Measurements from ENCODE around the gene CLDN20. TPM values are rescaled to one million over a fixed set of nuclear protein-coding genes. Genes with fewer than 3 reads are reported as not detected.

The CLDN20 gene
- total RNA-seq, 3 donors from 2014 or later: not detected

DNA sequence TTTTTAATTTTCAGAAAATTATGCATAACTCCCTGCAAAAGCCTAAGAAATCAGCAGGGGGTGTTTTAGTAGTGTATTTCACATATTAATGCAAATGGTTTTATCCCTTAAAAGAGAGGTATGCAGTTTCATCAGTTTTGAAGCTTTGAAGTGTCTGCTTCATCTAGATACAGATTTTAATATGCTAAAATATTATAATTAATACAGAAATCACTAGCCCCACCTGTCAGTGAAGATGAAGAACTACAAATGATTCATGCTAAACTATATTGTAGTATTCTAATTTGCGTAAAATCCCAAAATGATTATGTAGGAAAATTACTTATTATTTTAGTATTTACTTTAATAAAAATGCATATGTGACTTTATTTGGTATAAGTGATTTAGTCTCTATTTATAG is 53.4 kb downstream of the CLDN20 start:
- DNase-seq (no peak), ATAC-seq (no peak)
- intact Hi-C loops (cut with DNase I, micrococcal nuclease): no loop called here
- TF ChIP-seq, protein P1, sequence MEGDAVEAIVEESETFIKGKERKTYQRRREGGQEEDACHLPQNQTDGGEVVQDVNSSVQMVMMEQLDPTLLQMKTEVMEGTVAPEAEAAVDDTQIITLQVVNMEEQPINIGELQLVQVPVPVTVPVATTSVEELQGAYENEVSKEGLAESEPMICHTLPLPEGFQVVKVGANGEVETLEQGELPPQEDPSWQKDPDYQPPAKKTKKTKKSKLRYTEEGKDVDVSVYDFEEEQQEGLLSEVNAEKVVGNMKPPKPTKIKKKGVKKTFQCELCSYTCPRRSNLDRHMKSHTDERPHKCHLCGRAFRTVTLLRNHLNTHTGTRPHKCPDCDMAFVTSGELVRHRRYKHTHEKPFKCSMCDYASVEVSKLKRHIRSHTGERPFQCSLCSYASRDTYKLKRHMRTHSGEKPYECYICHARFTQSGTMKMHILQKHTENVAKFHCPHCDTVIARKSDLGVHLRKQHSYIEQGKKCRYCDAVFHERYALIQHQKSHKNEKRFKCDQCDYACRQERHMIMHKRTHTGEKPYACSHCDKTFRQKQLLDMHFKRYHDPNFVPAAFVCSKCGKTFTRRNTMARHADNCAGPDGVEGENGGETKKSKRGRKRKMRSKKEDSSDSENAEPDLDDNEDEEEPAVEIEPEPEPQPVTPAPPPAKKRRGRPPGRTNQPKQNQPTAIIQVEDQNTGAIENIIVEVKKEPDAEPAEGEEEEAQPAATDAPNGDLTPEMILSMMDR (IDR thresholded peaks at IDR 0.05): peak; percentile 7
- Histone ChIP-seq H3K4me1 (ENCODE audit: low read depth) (peaks cover 9% of the 10 kb centered on the region), H3K9me3 (no peaks in the 10 kb centered on the region), H3K36me3 (ENCODE audit: low read depth) (no peaks in the 10 kb centered on the region), H3K4me3 (no peak overlapping the region)

DNA sequence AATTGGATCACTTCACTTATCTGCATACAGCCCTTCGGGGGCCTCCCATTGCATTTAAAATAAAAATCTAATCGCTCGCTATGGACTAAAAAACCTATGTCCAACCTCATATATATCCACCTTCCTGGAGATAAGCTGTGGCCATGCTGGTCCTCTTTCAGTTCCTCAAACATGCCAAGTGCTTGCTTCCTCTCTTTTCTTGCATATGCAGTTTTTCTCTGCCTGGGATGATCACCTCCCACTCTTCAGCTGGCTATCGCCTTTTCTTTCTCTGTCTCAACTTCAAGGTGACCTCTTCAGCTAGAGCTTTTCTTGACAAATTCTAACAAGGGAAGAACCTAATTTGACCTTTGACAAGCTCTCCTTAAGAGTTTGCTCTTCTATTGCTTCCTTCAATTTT is 56.1 kb downstream of the CLDN20 start:
- H3K9me3 ChIP-seq: no peaks in the 10 kb centered on the region
- H3K4me3 ChIP-seq: no peak overlapping the region
- H3K36me3 ChIP-seq (ENCODE audit: low read depth): no peaks in the 10 kb centered on the region
- TF ChIP-seq, protein P1 (IDR thresholded peaks at IDR 0.05): no peak
- intact Hi-C loops (cut with DNase I, micrococcal nuclease): loop anchor here in 1 of 2 donors (10.0 kb wide), 1 partner anchor 205 kb away; no protein-coding TSS in a partner anchor
- DNase-seq: no peak
- H3K4me1 ChIP-seq (ENCODE audit: low read depth): peaks cover 4% of the 10 kb centered on the region
- no peak for ATAC-seq

DNA sequence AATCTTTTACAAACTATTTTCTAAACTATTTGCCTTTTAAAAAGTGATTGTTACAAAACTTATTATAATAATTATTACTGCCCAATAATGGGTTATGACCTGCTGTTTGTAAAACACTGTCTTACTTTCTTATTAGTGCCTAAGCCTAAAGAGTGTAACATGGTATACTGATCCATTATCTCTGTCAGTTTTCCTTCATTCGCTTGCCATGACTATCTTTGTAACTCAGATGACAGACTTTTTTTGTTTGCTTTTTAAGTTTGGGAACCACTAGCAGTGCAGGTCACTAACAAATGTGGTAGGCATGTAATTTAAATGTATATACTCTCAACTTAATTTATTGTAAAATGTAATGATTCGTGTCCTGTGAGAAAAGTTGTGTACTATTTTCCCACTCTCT is 60.4 kb downstream of the CLDN20 start:
- H3K9me3 ChIP-seq: no peaks in the 10 kb centered on the region
- no peaks in the 10 kb centered on the region for H3K4me1 ChIP-seq (ENCODE audit: low read depth)
- DNase-seq (no peak), ATAC-seq (no peak)
- H3K4me3 ChIP-seq: no peak overlapping the region
- TF ChIP-seq, protein P1 (IDR thresholded peaks at IDR 0.05): no peak
- no peaks in the 10 kb centered on the region for H3K36me3 ChIP-seq (ENCODE audit: low read depth)
- intact Hi-C loops (cut with DNase I, micrococcal nuclease): loop anchor here in 1 of 2 donors (10.0 kb wide), 1 partner anchor 201 kb away; no protein-coding TSS in a partner anchor

DNA sequence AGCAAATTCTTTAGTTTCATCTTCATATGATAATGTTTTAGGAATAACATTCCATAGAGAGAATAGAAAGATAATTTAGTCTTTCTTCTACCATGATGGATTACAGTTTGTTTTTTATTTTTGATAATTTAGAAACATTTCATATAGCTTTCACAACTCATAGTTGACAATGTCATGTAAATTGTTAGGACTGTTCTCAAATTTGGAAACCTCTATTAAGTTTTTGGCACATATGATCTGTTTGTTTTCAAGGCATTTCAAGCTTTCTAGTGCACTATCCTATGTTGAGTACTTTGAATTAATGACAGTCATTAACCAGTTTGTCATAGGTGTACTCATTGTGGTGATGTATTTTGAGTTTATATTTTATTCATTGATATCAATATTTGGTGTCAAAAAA is 61.2 kb downstream of the CLDN20 start:
- Histone ChIP-seq H3K9me3 (no peaks in the 10 kb centered on the region), H3K4me1 (ENCODE audit: low read depth) (no peaks in the 10 kb centered on the region), H3K36me3 (ENCODE audit: low read depth) (no peaks in the 10 kb centered on the region), H3K4me3 (no peak overlapping the region)
- intact Hi-C loops (cut with DNase I, micrococcal nuclease): loop anchor here in 1 of 2 donors (10.0 kb wide), 1 partner anchor 200 kb away; no protein-coding TSS in a partner anchor
- DNase-seq (no peak), ATAC-seq (no peak)
- TF ChIP-seq, protein P1 (IDR thresholded peaks at IDR 0.05): no peak

DNA sequence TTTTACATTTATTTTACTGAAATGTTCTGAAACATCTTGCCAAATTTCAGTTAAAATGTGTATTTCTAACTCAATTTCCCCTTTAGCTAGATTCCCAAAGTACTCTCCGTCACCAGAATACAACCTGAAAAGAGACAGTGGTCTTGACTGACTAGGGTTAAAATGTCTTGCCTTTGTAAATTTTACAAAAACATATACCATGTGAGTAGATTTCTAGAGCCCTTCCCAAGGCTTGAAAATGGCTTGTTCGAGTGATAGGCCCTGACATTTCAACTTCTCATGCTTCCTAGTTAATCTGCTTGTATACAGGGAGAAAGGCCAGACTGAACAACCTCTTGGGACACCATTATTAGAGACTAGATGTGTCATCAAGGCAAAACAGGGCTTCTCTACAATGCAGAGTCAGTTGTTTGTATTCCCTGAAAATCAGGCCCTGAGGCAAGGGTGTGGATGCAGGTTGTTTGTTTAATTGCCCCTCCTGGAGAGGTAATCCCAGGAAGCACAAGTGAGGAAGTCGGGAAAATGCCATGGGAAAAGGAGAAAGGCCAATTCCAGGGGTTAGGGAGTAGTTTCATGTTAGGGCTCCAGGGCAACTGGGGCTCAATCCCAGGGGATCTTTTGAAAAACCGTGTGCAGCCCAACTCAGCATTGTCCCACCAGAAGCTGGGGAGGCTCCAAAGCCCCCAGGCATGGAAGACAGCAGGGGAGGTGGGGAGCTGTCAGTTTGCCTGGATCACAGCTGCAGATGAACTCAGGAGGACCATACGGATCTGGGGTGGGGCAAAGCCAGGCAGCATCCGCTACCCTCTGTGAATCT is 62.1 kb downstream of the CLDN20 start:
- DNase-seq (no peak), ATAC-seq (no peak)
- TF ChIP-seq, protein P1 (IDR thresholded peaks at IDR 0.05): no peak
- Histone ChIP-seq H3K9me3 (no peaks in the 10 kb centered on the region), H3K36me3 (ENCODE audit: low read depth) (no peaks in the 10 kb centered on the region), H3K4me3 (no peak overlapping the region), H3K4me1 (ENCODE audit: low read depth) (no peaks in the 10 kb centered on the region)
- intact Hi-C loops (cut with DNase I, micrococcal nuclease): loop anchor here in 1 of 2 donors (10.0 kb wide), 1 partner anchor 199 kb away; no protein-coding TSS in a partner anchor

Other genes with a start within 250 kb of the CLDN20 start
- 10 to 100 TPM; 23.7 to 28.3 (median 26.5) TPM for gene TFB1M, start 50.5 kb downstream of the CLDN20 start, total RNA-seq
- gene NOX3, start 191.8 kb downstream of the CLDN20 start, total RNA-seq: not detected

Measured in mucosa of descending colon (tissue), 3 donors.